GM18511 (cell line): ENCODE results near the gene SMAD3.
A peak's percentile ranks its signal among the peaks of the same experiment; 100 is the strongest.
"Not testable (repeated sequence)": the region's sequence is repeated elsewhere in the genome, so short reads cannot be mapped to it uniquely, and the experiment has no call there.

Experiments
- ATAC-seq: cut with Tn5 transposase; IDR thresholded peaks from one replicate; pipeline ENCODE4 v1.9.1; 2021; ENCODE audit warnings: mild to moderate bottlenecking, moderate library complexity; ENCODE audit not compliant: unreplicated experiment

Gene SMAD3

GRCh38 chr15:67138891-67139855, 73.8 kb downstream of the SMAD3 start:
- no peak for ATAC-seq

GRCh38 chr15:67140078-67140833, 74.9 kb downstream of the SMAD3 start:
- ATAC-seq, result peak; percentile 77

- ATAC-seq, result no peak
Measured at GRCh38 chr15:67142092-67142766, 76.8 kb downstream of the SMAD3 start.

DNA sequence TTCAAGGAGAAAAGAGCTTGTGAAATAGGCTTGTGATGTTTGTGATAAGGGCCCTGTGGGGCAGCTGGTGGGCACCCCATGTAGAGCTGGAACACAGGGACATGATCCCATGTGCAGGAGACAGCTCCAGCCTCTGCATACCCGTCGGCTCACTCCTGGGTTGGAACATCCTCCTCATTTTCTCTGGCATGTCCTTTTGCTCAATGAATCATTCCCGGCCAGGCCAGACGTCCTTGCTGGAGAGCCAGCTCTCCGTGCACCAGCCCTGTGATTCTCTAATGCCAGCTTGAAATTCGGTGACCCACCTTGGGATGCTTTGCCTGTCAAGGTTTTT, 77.3 kb downstream of the SMAD3 start:
- no peak for ATAC-seq

- no peak for ATAC-seq
Measured at GRCh38 chr15:67143646-67144045, 78.2 kb downstream of the SMAD3 start.

GRCh38 chr15:67144609-67145311, 79.4 kb downstream of the SMAD3 start:
- no peak for ATAC-seq

GRCh38 chr15:67145312-67145610, 79.9 kb downstream of the SMAD3 start:
- ATAC-seq, result no peak

DNA sequence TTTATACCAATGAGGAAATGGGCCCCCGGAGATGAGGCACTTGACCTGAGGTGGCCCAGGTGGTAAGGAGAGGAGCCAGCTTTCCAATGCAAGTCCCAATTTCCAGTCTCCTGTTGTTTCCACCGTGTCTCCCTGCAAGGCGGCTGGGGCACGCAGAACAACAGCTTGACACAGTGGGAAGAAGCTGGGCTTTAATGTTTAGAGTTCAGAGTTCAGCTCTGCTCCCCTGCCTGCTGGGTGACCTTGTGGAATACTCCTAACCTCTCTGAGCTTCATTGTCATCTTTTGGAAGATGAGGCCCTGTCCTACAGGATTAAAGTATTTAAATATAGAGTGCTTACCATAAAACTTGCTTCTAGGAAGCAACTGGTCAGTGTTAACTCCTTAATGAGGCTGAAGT, 80.3 kb downstream of the SMAD3 start:
- no peak for ATAC-seq

GRCh38 chr15:67146234-67146633, 80.8 kb downstream of the SMAD3 start:
- ATAC-seq, result no peak

- ATAC-seq, result no peak
Measured at GRCh38 chr15:67146875-67147381, 81.5 kb downstream of the SMAD3 start.

DNA sequence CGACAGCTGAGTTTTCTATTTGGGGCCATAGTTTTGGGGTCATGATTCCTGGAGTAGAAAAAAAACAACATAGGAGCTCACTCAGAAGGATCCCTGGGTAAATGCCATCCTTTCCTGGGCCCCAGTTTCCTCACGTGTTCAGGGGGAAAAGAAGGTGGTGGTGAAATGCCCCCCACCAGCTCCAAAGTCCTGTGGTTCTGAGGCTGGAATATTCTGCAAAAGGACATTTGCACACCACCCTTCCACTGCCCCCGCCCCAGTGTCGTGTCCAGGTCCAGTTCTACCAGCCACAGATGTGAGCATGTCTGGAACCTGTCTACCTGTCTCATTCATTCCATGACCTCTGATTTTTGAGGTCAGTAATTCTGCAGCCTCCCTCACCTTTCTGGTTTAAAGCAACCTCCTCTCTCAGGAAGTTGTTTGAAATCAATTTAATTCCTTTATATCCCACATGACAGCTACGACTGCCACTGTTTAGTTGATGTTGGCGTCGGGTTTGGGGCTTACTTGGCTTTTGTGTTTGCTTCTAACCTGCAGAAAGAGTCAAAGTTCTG, 82.1 kb downstream of the SMAD3 start:
- no peak for ATAC-seq

- ATAC-seq, result no peak
Measured at GRCh38 chr15:67148196-67148701, 82.8 kb downstream of the SMAD3 start.

- ATAC-seq, result no peak
Measured at GRCh38 chr15:67149068-67149772, 83.8 kb downstream of the SMAD3 start.

GRCh38 chr15:67149773-67150022, 84.3 kb downstream of the SMAD3 start:
- ATAC-seq, result no peak

DNA sequence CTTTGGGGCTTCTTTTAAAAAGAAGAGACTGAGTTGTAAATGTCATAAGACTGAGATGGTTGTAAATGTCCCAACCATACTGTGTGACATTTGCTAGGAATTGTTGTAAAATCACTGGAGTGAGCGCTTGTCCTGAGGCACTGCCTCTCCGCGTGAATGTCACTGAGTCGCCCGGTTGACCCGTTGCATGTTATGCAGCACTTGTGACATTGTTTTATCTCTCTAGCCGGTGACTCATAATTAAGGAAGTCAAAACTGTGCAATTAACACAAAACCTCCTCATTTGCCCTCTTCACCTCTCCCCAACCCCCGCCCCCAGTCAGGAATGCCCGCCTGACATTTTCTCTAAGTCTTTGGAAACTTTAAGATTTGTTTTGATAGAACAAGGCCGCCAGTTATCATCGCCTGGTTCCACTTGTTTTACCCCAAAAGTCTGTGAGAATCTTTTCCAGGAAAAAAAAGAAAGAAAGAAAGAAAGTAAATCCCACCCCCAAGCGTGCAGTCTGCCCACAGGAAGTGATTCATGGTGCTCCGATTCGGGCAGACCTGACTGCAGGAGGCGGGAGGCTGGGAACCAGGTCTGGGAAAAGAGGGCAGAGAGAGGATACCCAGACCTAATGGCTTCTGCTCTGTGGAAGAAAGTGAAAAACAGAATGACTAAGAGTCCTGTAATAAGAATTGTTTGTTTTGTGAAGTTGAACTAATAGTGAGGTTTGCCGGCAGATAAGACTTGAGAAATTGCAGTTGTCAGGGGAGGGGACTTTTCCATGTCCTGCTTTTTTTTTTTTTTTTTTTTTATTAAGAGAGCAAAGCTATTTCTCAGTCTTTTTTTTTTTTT, 84.8 kb downstream of the SMAD3 start:
- no peak for ATAC-seq

DNA sequence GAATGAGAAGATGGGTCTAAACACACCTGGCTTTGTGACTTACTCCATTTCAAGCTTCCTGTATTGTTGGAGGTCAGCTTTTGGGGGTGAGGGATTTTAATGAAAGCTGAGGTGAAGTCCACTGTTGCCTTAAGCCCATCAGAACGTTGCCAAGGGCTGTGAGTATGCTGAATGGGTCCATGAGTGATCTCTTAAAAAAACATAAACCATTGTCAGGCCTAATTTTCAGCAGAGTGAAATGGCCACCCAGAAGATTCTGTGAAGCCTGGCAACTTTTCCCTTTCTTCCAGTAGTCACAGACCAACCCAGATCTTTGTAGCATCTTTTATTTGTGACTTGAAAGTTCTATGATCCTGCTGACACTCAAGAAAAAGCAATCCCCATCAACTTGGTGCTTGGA, 87.0 kb downstream of the SMAD3 start:
- ATAC-seq, result no peak

GRCh38 chr15:67153044-67153443, 87.6 kb downstream of the SMAD3 start:
- ATAC-seq, result not testable (repeated sequence)

GRCh38 chr15:67154249-67154648, 88.8 kb downstream of the SMAD3 start:
- ATAC-seq, result no peak

- no peak for ATAC-seq
Measured at GRCh38 chr15:67156426-67156825, 91.0 kb downstream of the SMAD3 start.
